ENCODE measurements around the gene SLCO4A1.

Gene SLCO4A1

GRCh38 chr20:62642051-62642665 lies at the start of gene SLCO4A1:
Gene SLCO4A1, plus strand, starts transcription at chr20:62642503. Its CDS starts 13,952 bp downstream, at chr20:62656455.
- peak within 1 kb of the TSS in 2 of 5 donors; percentile 13 to 68 for H3K9ac ChIP-seq (ENCODE audit: low read length in 5 of 5)
- H3K27ac ChIP-seq (ENCODE audit: low read depth, low read length), result no peak within 1 kb of the TSS
- no peaks in the 10 kb centered on the region for H3K9me3 ChIP-seq (ENCODE audit: control insufficient read depth in 5 of 5, low read length in 5 of 5)
- peak within 1 kb of the TSS in 4 of 5 donors; percentile 51 to 67 (median 58) for H3K4me3 ChIP-seq (ENCODE audit: low read depth in 1 of 5, low read length in 5 of 5)
- H3K4me1 ChIP-seq (ENCODE audit: control insufficient read depth in 5 of 5, insufficient read depth in 5 of 5, low read length in 5 of 5), result peaks cover 2 to 48% (median 25%) of the 10 kb centered on the region in 5 donors
- peaks cover 23 to 45% (median 30%) of the 10 kb centered on the region in 5 donors for H3K27me3 ChIP-seq (ENCODE audit: control insufficient read depth in 5 of 5, insufficient read depth in 4 of 5, low read length in 5 of 5)
- no peaks in the 10 kb centered on the region for H3K36me3 ChIP-seq (ENCODE audit: control insufficient read depth in 5 of 5, insufficient read depth in 5 of 5, low read length in 5 of 5)

GRCh38 chr20:62592506-62593177 lies 49.7 kb upstream of the SLCO4A1 start:
- H3K4me3 ChIP-seq (ENCODE audit: low read depth in 1 of 5, low read length in 5 of 5), result no peak overlapping the region
- no peak overlapping the region for H3K27ac ChIP-seq (ENCODE audit: low read depth, low read length)
- no peaks in the 10 kb centered on the region for H3K36me3 ChIP-seq (ENCODE audit: control insufficient read depth in 5 of 5, insufficient read depth in 5 of 5, low read length in 5 of 5)
- no peaks in the 10 kb centered on the region for H3K9me3 ChIP-seq (ENCODE audit: control insufficient read depth in 5 of 5, low read length in 5 of 5)
- peaks cover 0 to 28% (median 17%) of the 10 kb centered on the region in 5 donors for H3K4me1 ChIP-seq (ENCODE audit: control insufficient read depth in 5 of 5, insufficient read depth in 5 of 5, low read length in 5 of 5)
- peaks cover 10 to 55% (median 40%) of the 10 kb centered on the region in 5 donors for H3K27me3 ChIP-seq (ENCODE audit: control insufficient read depth in 5 of 5, insufficient read depth in 4 of 5, low read length in 5 of 5)
- no peak overlapping the region for H3K9ac ChIP-seq (ENCODE audit: low read length in 5 of 5)

- peaks cover 10 to 52% (median 39%) of the 10 kb centered on the region in 5 donors for H3K27me3 ChIP-seq (ENCODE audit: control insufficient read depth in 5 of 5, insufficient read depth in 4 of 5, low read length in 5 of 5)
These were observed 48.7 kb upstream of the SLCO4A1 start for GRCh38 chr20:62593616-62594015.

DNA sequence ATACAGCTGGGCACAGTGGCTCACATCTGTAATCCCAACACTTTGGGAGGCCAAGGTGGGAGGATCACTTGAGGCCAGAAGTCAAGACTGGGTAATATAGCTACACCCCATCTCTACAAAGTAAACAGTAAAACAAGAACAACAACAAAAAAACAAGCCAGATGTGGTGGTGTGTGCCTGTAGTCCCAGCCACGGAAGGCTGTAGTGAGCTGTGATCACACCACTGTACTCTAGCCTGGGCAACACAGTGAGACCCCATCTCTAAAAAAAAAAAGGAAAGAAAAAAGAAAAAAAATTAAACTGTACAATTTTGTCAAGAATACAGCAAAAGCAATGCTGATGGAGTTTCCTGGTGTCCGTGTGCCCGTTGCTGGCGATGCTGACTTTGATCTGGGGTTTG lies 47.2 kb upstream of the SLCO4A1 start:
- H3K4me3 ChIP-seq (ENCODE audit: low read depth in 1 of 5, low read length in 5 of 5), result no peak overlapping the region
- peaks cover 0 to 25% (median 12%) of the 10 kb centered on the region in 5 donors for H3K4me1 ChIP-seq (ENCODE audit: control insufficient read depth in 5 of 5, insufficient read depth in 5 of 5, low read length in 5 of 5)
- H3K9me3 ChIP-seq (ENCODE audit: control insufficient read depth in 5 of 5, low read length in 5 of 5), result no peaks in the 10 kb centered on the region
- H3K27ac ChIP-seq (ENCODE audit: low read depth, low read length), result no peak overlapping the region
- H3K36me3 ChIP-seq (ENCODE audit: control insufficient read depth in 5 of 5, insufficient read depth in 5 of 5, low read length in 5 of 5), result no peaks in the 10 kb centered on the region
- H3K9ac ChIP-seq (ENCODE audit: low read length in 5 of 5), result no peak overlapping the region
- H3K27me3 ChIP-seq (ENCODE audit: control insufficient read depth in 5 of 5, insufficient read depth in 4 of 5, low read length in 5 of 5), result peaks cover 10 to 56% (median 37%) of the 10 kb centered on the region in 5 donors

More at GRCh38 chr20:62593616-62594015, 48.7 kb upstream of the SLCO4A1 start:
- Histone ChIP-seq H3K27ac (ENCODE audit: low read depth, low read length) (no peak overlapping the region), H3K36me3 (ENCODE audit: control insufficient read depth in 5 of 5, insufficient read depth in 5 of 5, low read length in 5 of 5) (no peaks in the 10 kb centered on the region), H3K4me3 (ENCODE audit: low read depth in 1 of 5, low read length in 5 of 5) (no peak overlapping the region), H3K9ac (ENCODE audit: low read length in 5 of 5) (no peak overlapping the region), H3K4me1 (ENCODE audit: control insufficient read depth in 5 of 5, insufficient read depth in 5 of 5, low read length in 5 of 5) (peaks cover 0 to 28% (median 15%) of the 10 kb centered on the region in 5 donors), H3K9me3 (ENCODE audit: control insufficient read depth in 5 of 5, low read length in 5 of 5) (no peaks in the 10 kb centered on the region)

GRCh38 chr20:62595491-62595890 lies 46.8 kb upstream of the SLCO4A1 start:
- no peaks in the 10 kb centered on the region for H3K9me3 ChIP-seq (ENCODE audit: control insufficient read depth in 5 of 5, low read length in 5 of 5)
- no peaks in the 10 kb centered on the region for H3K36me3 ChIP-seq (ENCODE audit: control insufficient read depth in 5 of 5, insufficient read depth in 5 of 5, low read length in 5 of 5)
- H3K27ac ChIP-seq (ENCODE audit: low read depth, low read length), result no peak overlapping the region
- H3K9ac ChIP-seq (ENCODE audit: low read length in 5 of 5), result no peak overlapping the region
- H3K27me3 ChIP-seq (ENCODE audit: control insufficient read depth in 5 of 5, insufficient read depth in 4 of 5, low read length in 5 of 5), result peaks cover 10 to 56% (median 34%) of the 10 kb centered on the region in 5 donors
- peaks cover 0 to 21% (median 12%) of the 10 kb centered on the region in 5 donors for H3K4me1 ChIP-seq (ENCODE audit: control insufficient read depth in 5 of 5, insufficient read depth in 5 of 5, low read length in 5 of 5)
- H3K4me3 ChIP-seq (ENCODE audit: low read depth in 1 of 5, low read length in 5 of 5), result peak overlapping the region in 1 of 5 donors; percentile 17

DNA sequence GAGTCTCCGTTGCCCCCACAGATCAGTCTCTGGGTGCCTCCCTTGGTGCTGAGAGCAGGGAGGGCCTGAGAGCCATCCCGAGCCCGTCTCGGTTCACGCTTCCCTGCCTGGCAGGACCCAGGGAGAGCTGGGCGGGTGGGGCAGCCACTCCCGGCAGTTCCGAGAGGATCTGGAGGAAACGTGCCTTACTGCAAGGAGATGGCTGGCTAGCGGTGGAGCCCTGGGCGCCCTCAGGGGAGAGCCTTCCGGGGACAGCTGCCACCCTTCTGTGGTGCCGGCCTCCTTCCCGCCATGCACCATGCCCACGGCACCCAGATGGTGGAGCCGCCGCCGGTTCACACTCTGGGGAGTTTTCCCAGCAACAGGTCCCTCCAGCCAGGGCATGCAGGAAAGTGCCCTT lies 45.8 kb upstream of the SLCO4A1 start:
- Histone ChIP-seq H3K9ac (ENCODE audit: low read length in 5 of 5) (no peak overlapping the region), H3K9me3 (ENCODE audit: control insufficient read depth in 5 of 5, low read length in 5 of 5) (no peaks in the 10 kb centered on the region), H3K4me3 (ENCODE audit: low read depth in 1 of 5, low read length in 5 of 5) (no peak overlapping the region), H3K36me3 (ENCODE audit: control insufficient read depth in 5 of 5, insufficient read depth in 5 of 5, low read length in 5 of 5) (no peaks in the 10 kb centered on the region), H3K27me3 (ENCODE audit: control insufficient read depth in 5 of 5, insufficient read depth in 4 of 5, low read length in 5 of 5) (peaks cover 10 to 54% (median 29%) of the 10 kb centered on the region in 5 donors), H3K27ac (ENCODE audit: low read depth, low read length) (no peak overlapping the region), H3K4me1 (ENCODE audit: control insufficient read depth in 5 of 5, insufficient read depth in 5 of 5, low read length in 5 of 5) (peaks cover 0 to 16% (median 12%) of the 10 kb centered on the region in 5 donors)

DNA sequence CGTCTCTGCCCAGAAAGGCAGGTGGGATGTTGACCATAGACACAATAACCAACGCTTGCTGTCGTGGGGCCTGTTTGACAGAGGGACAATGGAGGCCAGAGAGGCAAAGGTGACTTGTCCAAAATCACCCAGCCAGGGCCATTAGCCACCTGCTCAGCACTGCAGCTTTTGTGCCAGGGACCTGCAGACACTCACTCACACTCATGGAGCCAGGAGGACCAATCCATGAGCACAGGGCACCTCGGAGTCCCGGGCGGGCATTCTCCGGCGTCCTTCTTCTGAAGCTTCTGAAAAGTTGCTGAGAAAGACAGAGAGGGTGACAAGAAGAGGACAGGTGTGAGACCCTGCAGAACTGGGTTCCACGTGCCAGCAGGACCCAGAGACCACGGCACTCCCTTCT lies 45.4 kb upstream of the SLCO4A1 start:
- peaks cover 10 to 50% (median 27%) of the 10 kb centered on the region in 5 donors for H3K27me3 ChIP-seq (ENCODE audit: control insufficient read depth in 5 of 5, insufficient read depth in 4 of 5, low read length in 5 of 5)

DNA sequence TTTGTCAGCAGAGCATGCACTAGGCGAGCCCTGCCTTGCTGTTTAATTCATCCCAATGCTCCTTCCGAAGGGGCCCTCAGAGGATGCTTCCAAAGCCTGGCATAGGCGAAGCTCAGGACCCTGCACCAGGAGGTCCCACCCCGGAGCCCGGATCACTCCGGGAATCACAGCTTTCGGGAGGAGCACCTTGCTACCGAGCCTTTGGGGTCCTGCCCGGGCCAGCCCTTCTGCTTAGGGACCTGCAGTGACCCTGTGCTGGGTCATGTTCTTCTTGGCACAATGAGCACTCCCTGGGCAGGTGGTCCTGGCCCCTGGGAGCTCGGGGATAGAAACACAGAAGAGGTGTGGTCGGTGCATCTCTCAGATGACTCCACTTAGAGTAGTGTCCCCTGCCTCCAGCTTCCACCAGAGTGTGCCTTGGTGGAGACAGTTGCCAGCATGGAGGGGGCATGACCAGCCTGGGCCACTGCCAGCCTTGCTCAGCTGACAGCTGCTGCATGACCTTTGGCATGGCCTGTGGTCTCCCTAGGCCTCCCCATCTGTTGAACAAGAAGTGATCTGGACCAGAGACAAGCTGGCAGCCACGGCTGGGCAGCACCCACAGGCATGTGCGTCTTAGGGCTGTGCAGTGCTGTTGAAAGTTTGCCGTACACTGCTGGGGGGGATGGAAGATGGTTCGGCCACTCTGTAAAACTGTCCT lies 44.7 kb upstream of the SLCO4A1 start:
- Histone ChIP-seq H3K36me3 (ENCODE audit: control insufficient read depth in 5 of 5, insufficient read depth in 5 of 5, low read length in 5 of 5) (no peaks in the 10 kb centered on the region), H3K27me3 (ENCODE audit: control insufficient read depth in 5 of 5, insufficient read depth in 4 of 5, low read length in 5 of 5) (peaks cover 10 to 49% (median 31%) of the 10 kb centered on the region in 5 donors), H3K4me1 (ENCODE audit: control insufficient read depth in 5 of 5, insufficient read depth in 5 of 5, low read length in 5 of 5) (peaks cover 0 to 19% (median 12%) of the 10 kb centered on the region in 5 donors), H3K4me3 (ENCODE audit: low read depth in 1 of 5, low read length in 5 of 5) (no peak overlapping the region), H3K9ac (ENCODE audit: low read length in 5 of 5) (no peak overlapping the region), H3K27ac (ENCODE audit: low read depth, low read length) (no peak overlapping the region), H3K9me3 (ENCODE audit: control insufficient read depth in 5 of 5, low read length in 5 of 5) (no peaks in the 10 kb centered on the region)

More for the DNA sequence above, 45.4 kb upstream of the SLCO4A1 start:
- H3K9ac ChIP-seq (ENCODE audit: low read length in 5 of 5), result no peak overlapping the region
- no peaks in the 10 kb centered on the region for H3K9me3 ChIP-seq (ENCODE audit: control insufficient read depth in 5 of 5, low read length in 5 of 5)
- H3K4me3 ChIP-seq (ENCODE audit: low read depth in 1 of 5, low read length in 5 of 5), result no peak overlapping the region
- peaks cover 0 to 16% (median 12%) of the 10 kb centered on the region in 5 donors for H3K4me1 ChIP-seq (ENCODE audit: control insufficient read depth in 5 of 5, insufficient read depth in 5 of 5, low read length in 5 of 5)
- H3K36me3 ChIP-seq (ENCODE audit: control insufficient read depth in 5 of 5, insufficient read depth in 5 of 5, low read length in 5 of 5), result no peaks in the 10 kb centered on the region
- no peak overlapping the region for H3K27ac ChIP-seq (ENCODE audit: low read depth, low read length)

- H3K4me1 ChIP-seq (ENCODE audit: control insufficient read depth in 5 of 5, insufficient read depth in 5 of 5, low read length in 5 of 5), result peaks cover 0 to 30% (median 21%) of the 10 kb centered on the region in 5 donors
- H3K9ac ChIP-seq (ENCODE audit: low read length in 5 of 5), result no peak overlapping the region
- H3K4me3 ChIP-seq (ENCODE audit: low read depth in 1 of 5, low read length in 5 of 5), result no peak overlapping the region
- no peaks in the 10 kb centered on the region for H3K36me3 ChIP-seq (ENCODE audit: control insufficient read depth in 5 of 5, insufficient read depth in 5 of 5, low read length in 5 of 5)
- H3K9me3 ChIP-seq (ENCODE audit: control insufficient read depth in 5 of 5, low read length in 5 of 5), result no peaks in the 10 kb centered on the region
- H3K27me3 ChIP-seq (ENCODE audit: control insufficient read depth in 5 of 5, insufficient read depth in 4 of 5, low read length in 5 of 5), result peaks cover 18 to 57% (median 38%) of the 10 kb centered on the region in 5 donors
- H3K27ac ChIP-seq (ENCODE audit: low read depth, low read length), result no peak overlapping the region
These were observed 43.5 kb upstream of the SLCO4A1 start for GRCh38 chr20:62598761-62599194.

Measured in subcutaneous abdominal adipose tissue (tissue), 5 donors.